ENCODE data around the gene RPTOR.

RPTOR gene

DNA sequence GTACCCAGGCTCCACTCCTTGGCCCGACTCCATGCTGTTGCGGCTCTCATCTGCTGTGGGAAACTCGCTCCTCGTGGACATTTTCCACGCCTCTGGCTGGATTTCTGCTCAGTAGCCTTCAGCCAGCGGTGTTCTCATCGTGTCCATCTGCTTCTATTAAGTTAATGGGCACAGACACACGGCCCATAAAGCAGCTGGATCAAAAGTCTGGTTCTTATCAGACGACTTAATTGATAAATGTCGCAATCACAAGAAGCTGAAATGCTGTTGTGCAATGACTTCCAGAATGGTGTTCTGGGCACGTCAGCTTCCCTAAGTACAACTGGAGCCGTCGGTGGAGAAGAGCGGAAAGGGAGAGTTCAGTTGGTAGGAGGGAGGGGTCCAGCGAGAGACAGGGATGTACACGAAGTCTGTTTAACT is 235.3 kb downstream of the RPTOR start:
- peak overlapping the region in 1 of 2 donors; percentile 40 for H3K27ac ChIP-seq

DNA sequence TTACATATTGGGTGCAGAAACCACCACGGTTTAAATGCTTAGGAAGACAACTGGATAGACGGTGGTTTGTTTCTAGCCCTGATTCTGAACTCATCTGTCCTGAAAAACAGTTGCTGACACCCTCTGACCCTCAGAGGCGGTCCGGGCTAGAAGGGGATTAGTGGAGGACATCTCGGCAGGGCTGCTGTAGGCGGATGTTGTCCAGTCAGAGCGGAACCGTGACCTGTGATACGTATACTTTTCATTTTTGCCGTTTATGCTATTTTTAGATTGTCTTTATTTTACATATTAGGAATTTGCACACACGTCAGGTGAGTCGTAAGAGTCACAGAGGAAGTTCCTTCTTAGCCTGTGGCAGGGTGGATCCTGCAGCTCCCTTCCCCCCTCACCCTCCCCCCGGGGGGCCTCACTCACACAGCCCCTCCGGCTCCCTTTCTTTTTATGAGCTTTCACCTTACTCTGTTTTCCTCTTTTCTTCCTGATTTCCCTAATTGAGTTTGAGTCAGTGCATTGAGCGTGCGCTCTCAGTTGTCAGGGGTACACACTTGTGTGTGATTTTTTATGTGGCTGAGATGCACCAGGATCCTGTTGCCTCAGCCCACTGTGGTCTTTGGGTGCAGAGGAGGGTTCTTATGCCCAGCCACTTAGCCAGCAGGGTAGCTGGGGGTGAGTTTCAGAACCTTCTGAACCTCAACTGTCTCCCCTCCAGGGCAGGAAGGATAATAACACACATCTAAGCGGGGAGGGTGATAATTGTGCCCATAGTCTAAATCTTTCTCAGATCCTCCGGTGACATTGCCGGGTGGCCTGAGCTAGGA is 236.0 kb downstream of the RPTOR start:
- no peak for DNase-seq (ENCODE audit: low spot score)

More for the DNA sequence above, 235.3 kb downstream of the RPTOR start:
- DNase-seq (ENCODE audit: low spot score), result no peak
- TF ChIP-seq, protein P1, sequence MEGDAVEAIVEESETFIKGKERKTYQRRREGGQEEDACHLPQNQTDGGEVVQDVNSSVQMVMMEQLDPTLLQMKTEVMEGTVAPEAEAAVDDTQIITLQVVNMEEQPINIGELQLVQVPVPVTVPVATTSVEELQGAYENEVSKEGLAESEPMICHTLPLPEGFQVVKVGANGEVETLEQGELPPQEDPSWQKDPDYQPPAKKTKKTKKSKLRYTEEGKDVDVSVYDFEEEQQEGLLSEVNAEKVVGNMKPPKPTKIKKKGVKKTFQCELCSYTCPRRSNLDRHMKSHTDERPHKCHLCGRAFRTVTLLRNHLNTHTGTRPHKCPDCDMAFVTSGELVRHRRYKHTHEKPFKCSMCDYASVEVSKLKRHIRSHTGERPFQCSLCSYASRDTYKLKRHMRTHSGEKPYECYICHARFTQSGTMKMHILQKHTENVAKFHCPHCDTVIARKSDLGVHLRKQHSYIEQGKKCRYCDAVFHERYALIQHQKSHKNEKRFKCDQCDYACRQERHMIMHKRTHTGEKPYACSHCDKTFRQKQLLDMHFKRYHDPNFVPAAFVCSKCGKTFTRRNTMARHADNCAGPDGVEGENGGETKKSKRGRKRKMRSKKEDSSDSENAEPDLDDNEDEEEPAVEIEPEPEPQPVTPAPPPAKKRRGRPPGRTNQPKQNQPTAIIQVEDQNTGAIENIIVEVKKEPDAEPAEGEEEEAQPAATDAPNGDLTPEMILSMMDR (IDR thresholded peaks at IDR 0.05), result no peak
- no peak overlapping the region for H3K4me3 ChIP-seq

DNA sequence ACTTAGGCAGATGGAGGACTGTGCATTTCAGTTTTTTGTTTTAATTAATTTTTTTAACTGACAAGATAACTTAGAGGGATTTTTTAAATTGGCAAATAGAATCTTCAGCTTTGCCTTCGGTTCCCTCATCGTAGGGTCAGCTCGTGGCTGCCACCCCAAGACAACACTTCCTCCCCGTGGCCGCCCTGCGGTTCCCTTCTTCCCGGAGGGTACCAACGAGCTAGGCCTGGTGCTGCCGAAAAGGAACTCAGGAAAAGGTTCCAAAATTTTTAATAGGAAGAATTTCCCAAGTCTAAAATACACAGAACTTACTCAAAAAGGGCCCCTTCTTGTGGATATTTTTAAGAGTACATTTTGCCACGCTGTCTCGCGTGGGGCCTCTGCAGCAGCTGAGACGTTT is 236.6 kb downstream of the RPTOR start:
- no peak for DNase-seq (ENCODE audit: low spot score)
- Histone ChIP-seq H3K27ac (no peak overlapping the region), H3K4me3 (no peak overlapping the region)
- TF ChIP-seq, protein P1 (IDR thresholded peaks at IDR 0.05), result no peak

More for the DNA sequence above, 236.0 kb downstream of the RPTOR start:
- H3K4me3 ChIP-seq, result no peak overlapping the region
- peak overlapping the region in 1 of 2 donors; percentile 40 for H3K27ac ChIP-seq
- TF ChIP-seq, protein P1 (IDR thresholded peaks at IDR 0.05), result no peak

DNA sequence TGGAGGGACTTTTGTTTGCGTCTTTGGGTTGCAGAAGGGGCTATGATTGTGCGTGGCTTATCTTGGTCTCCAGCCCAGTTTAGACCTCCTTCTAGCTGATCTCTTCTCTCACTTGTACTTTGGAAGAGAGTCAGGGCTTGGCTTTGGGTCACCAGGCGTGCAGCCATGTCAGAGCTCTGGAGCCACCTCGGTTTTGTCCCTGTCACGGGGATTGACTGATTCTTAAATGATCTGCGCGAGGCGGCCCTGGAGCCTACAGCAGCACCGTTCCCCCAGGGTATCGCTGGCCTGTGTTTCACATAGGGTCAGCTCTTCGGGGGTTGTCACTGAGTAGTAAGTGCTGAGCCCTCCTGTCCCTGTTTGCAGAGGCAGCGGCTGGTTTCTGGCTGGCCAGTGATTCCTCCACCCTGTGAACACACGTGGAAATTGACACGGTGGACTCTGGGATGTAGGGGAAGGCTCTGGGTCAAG is 237.2 kb downstream of the RPTOR start:
- DNase-seq (ENCODE audit: low spot score), result peak; percentile 55
- TF ChIP-seq, protein P1 (IDR thresholded peaks at IDR 0.05), result no peak
- Histone ChIP-seq H3K4me3 (no peak overlapping the region), H3K27ac (no peak overlapping the region)

DNA sequence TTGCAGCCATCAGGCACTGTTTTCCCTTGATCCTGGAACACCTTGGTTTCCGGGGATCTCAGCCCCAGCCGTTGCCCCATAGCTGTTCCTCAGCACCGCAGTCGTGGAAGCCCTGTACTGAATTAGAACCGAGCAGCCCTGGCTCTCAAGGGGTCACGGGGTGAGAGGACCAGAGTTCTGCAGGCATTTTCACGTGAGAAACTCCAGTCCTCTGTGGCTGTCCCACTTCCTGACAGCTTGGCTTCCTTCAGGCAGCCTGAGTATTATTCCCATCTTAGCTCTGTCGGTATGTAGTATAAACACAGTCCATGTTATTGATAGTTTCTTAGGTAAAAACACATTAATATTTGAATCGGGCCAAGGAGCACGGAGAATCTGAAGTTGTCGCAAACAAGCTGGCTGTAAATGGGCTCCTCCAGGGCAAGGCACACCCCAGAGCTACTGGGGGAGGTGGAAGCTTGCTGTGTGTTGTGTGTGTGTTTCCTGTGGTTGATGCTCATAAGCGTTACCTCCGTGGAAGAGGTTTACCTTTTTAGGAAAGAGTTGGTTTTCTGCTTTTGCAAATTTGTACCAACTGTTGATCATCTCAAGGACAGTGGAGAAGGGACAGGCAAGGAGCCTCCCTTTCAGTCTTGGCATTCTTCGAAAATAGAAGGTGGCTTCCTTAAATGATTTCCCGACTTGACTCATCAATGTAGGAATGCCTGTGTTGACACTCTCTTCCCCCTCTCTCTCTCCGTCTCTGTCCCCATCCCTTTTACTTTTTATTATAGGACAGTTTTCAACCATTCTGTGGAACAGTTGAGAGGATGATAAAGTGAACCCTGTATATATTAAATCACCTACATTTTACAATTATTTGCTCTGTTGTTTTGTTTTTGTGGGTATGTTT is 238.1 kb downstream of the RPTOR start:
- peak; percentile 45 for DNase-seq (ENCODE audit: low spot score)
- Histone ChIP-seq H3K27ac (no peak overlapping the region), H3K4me3 (no peak overlapping the region)
- TF ChIP-seq, protein P1 (IDR thresholded peaks at IDR 0.05), result no peak

DNA sequence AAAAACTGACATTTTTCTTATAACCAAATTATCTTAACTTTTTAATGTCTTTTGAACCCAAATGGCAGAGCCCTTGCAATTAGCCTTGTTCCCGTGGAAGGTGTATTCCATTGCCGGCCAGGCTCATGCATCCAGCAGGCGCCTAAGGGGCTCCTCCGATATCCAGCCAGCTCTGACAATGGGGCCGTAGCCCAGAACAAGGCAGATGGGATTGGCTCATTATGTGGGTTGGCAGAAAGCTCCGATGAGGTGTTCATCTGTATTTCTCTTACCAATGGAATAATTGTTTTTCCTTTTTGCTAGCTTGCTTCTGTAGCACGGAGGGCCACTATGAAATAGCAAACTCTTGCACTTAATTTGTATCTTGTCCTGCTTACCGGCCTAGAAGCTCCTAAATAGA is 238.8 kb downstream of the RPTOR start:
- H3K27ac ChIP-seq, result no peak overlapping the region
- no peak overlapping the region for H3K4me3 ChIP-seq
- DNase-seq (ENCODE audit: low spot score), result peak; percentile 54
- TF ChIP-seq, protein P1 (IDR thresholded peaks at IDR 0.05), result no peak

Measured in coronary artery (tissue), 2 donors.